Ovary (tissue), 9 donors: ENCODE results near the gene NALF2. TPM values are rescaled to one million over a fixed set of nuclear protein-coding genes. Genes with fewer than 3 reads are reported as not detected.

Experiments used
- DNase-seq, 5 donors: peaks; one replicate each; pipeline ENCODE4 v3.0.0-alpha.2; 2019 to 2020
- H3K27ac ChIP-seq, 2 donors: fragments of 200-600 bp; one replicate each; pipeline versions ENCODE4 v1.5.1 to v1.8.0; 2019 to 2022
- H3K27me3 ChIP-seq: fragments of 200-600 bp; one replicate; pipeline ENCODE4 v1.8.0; 2022
- H3K36me3 ChIP-seq: fragments of 200-600 bp; sonication (generic); one replicate; pipeline ENCODE4 v1.5.1; 2019
- H3K4me1 ChIP-seq: one replicate; pipeline ENCODE4 v1.8.1; 2013; ENCODE audit warnings: mild to moderate bottlenecking, moderate library complexity; ENCODE audit not compliant: insufficient read depth
- H3K4me3 ChIP-seq: fragments of 200-600 bp; sonication (generic); one replicate; pipeline ENCODE4 v1.5.1; 2017
- H3K9me3 ChIP-seq, 2 donors: fragments of 200-600 bp in 1 of 2; sonication (generic) in 1 of 2; one replicate each; pipeline versions ENCODE4 v1.5.1 to v1.8.1; 2013 to 2019; ENCODE audit warnings: mild to moderate bottlenecking in 1 of 2, moderate library complexity in 1 of 2
- CTCF ChIP-seq, 3 donors: fragments of 450-650 bp in 2 of 3; fragments of 200-600 bp in 1 of 3; IDR thresholded peaks; one replicate each; pipeline versions ENCODE4 v1.5.1 to v1.8.0; 2016 to 2022; ENCODE audit warnings: antibody characterized with exemption in 3 of 3, mild to moderate bottlenecking in 1 of 3
- EP300 ChIP-seq: sonication (generic); formaldehyde crosslinking; IDR thresholded peaks from one replicate; pipeline ENCODE4 v1.6.1; 2017; ENCODE audit warnings: antibody characterized with exemption
- POLR2A ChIP-seq: fragments of 450-650 bp; IDR thresholded peaks from one replicate; pipeline ENCODE4 v1.6.1; 2017; ENCODE audit warnings: antibody characterized with exemption, mild to moderate bottlenecking, moderate library complexity
- WGBS, 3 donors: extraction: QIAGEN DNeasy Blood & Tissue Kit in 1 of 3; methylation state at CpG; one replicate each; pipeline versions ENCODE4 v1.1.5 to v1.1.7; 2013 to 2017; 5-methylcytosine and 5-hydroxymethylcytosine counted together
- intact Hi-C, 4 donors: fragments of 100-400 bp; cut with DNase I; formaldehyde crosslinking; loops; one replicate each; pipeline versions ENCODE4 v1.11.0 to v1.15.1; 2022 to 2023
- polyA plus RNA-seq, 2 donors: library from polyadenylated mRNA; stranded (reverse); fragments of 200-250 nt in 1 of 2; fragments of 350-450 nt in 1 of 2; fragmentation: Illumina TruSeq in 1 of 2; extraction: RNeasy Lipid Tissue Mini Kit (QIAGEN cat#74804) in 1 of 2; gene quantifications; one replicate each; pipeline ENCODE4 v1.2.3, GENCODE V29; 2013 to 2014
- total RNA-seq, 7 donors: library from RNA; depleted of rRNA in 2 of 7; stranded (reverse); fragments of >200 nt in 2 of 7; fragmentation: NEBNext Ultra II Directional in 3 of 7; extraction: Animal tissue kit (Norgen Biotek cat#: 25700) in 3 of 7; gene quantifications; one replicate each; pipeline versions ENCODE4 v1.1.0 to v1.2.4, GENCODE V29; 2016 to 2023
- donor health status: DM: no; HTN: no; CAD: no; lungs with moderate emphysema.
- donor health status: DM: no; HTN: no; CAD: no.
- donor health status: Bipolar disorder and iron deficiency.
- donor health status: DM: yes; HTN: yes; CAD: no.
- donor health status: DM: no; HTN: no; CAD: no.
- donor health status: DM: yes; HTN: yes; CAD: no.

Gene NALF2
- total and polyA plus RNA-seq, 9 donors: 0.07 to 0.77 (median 0.37) TPM; not detected in 1

DNA sequence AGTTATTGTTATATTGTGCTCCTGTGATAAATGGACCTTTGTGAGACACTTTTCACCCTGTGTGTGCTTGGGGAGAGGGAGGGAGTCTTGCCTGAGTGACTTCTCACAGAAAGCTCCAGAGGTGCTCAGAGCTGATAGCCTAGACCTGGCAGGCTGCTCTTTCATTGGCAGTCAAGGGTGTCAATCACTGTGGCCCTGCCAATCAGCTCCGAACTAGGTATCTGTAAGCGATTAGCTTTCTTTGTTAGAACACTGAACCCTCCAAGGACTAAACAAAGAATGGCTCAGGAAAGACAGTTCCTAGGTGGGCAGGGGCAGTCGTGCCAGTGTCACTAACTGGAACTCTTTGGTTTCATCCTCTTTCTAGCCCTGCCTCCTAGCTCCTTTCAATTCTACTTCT is 2.7 kb upstream of the NALF2 start:
- Histone ChIP-seq H3K4me1 (no peaks in the 10 kb centered on the region), H3K9me3 (no peaks in the 10 kb centered on the region), H3K4me3 (no peak overlapping the region), H3K27me3 (no peaks in the 10 kb centered on the region), H3K27ac (no peak overlapping the region), H3K36me3 (no peaks in the 10 kb centered on the region)
- DNase-seq: no peak
- 49 to 61% (median 58%) methylated on average over 3 of the region's 3 CpGs for WGBS, 3 donors
- no peak for TF ChIP-seq CTCF (IDR thresholded peaks at IDR 0.05)
- no peak for TF ChIP-seq EP300
- no peak for TF ChIP-seq POLR2A
- intact Hi-C loops: no loop called here

DNA sequence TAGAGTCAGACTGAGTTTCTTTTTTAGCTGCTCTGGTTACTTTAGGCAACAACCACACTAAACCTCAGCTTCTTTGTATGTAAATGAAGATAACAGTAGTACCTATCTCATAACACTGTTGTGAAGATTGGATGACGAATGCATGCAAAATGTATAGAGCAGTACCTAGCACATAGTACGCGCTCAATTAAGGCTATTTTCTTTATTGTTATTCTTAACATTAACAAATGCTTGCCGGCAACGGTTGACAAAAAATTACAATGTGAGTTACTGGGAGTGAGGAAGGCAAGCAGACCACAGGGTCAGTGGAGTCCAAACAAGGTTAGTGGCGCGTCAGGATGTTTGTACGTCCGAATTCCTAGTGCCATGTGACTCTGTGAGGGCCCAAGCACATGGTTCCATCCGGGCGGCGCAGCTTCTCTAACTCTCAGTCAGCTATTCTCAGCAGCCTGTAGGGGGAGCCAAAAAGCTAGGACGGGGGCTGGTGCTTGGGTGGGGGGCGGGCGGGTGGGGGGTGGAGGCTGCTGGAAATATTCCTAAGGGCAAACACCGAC is 821 bp upstream of the NALF2 start:
- Histone ChIP-seq H3K36me3 (no peaks in the 10 kb centered on the region), H3K27ac (no peak overlapping the region), H3K9me3 (no peaks in the 10 kb centered on the region), H3K4me1 (no peaks in the 10 kb centered on the region), H3K4me3 (no peak overlapping the region), H3K27me3 (no peaks in the 10 kb centered on the region)
- WGBS, 3 donors: 36 to 48% (median 46%) methylated on average over 13 to 16 of the region's 16 CpGs
- intact Hi-C loops: no loop called here
- no peak for TF ChIP-seq POLR2A
- no peak for TF ChIP-seq CTCF (IDR thresholded peaks at IDR 0.05)
- TF ChIP-seq EP300: no peak
- no peak for DNase-seq

DNA sequence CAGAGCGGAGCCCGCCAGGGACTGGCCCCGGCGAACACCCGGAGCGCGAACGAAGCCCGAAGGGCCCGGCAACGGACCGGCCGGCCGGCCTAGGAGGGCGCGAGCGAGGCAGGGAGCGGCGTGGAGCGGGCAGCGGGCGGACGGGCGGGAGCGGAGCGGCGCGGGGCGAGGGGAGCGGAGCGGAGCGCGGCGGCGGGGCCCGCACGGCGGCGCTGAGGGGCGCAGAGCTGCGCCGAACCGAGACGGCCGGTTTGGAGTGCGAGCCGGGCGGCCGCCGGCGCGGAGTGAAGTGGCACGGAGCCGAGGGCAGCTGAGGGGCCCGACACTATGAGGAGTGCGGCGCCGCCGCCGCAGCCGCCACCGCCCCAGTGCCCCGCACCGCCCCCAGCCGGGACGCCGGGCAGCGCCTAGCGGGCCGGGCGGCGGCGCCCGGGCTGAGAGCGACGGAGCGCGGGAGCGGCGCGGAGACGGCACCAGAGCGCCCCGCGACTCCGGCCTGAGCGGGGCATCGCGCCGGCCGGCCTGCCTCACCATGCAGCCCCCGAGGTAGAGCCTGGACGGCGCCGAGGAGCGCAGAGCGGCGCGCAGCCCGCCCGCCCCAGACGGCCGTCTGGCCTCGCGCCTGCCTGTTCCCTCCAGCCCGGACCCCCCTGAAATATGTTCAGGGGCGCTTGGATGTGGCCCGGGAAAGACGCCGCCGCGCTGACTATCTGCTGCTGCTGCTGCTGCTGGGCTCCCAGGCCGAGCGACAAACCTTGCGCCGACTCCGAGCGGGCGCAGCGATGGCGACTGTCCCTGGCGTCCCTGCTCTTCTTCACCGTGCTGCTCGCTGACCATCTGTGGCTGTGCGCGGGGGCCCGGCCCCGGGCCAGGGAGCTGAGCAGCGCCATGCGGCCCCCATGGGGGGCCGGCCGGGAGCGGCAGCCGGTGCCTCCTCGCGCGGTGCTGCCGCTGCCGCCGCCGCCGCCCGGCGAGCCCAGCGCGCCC is 793 bp downstream of the NALF2 start:
- WGBS, 3 donors: 38 to 61% (median 52%) methylated on average over 98 to 146 of the region's 146 CpGs
- peak overlapping the region; percentile 39 for H3K4me3 ChIP-seq
- TF ChIP-seq CTCF (IDR thresholded peaks at IDR 0.05) (no peak), EP300 (no peak), POLR2A (no peak)
- no peak overlapping the region for H3K27ac ChIP-seq
- DNase-seq: no peak
- no peaks in the 10 kb centered on the region for H3K9me3 ChIP-seq
- intact Hi-C loops: no loop called here
- H3K4me1 ChIP-seq: no peaks in the 10 kb centered on the region
- no peaks in the 10 kb centered on the region for H3K27me3 ChIP-seq
- H3K36me3 ChIP-seq: no peaks in the 10 kb centered on the region

DNA sequence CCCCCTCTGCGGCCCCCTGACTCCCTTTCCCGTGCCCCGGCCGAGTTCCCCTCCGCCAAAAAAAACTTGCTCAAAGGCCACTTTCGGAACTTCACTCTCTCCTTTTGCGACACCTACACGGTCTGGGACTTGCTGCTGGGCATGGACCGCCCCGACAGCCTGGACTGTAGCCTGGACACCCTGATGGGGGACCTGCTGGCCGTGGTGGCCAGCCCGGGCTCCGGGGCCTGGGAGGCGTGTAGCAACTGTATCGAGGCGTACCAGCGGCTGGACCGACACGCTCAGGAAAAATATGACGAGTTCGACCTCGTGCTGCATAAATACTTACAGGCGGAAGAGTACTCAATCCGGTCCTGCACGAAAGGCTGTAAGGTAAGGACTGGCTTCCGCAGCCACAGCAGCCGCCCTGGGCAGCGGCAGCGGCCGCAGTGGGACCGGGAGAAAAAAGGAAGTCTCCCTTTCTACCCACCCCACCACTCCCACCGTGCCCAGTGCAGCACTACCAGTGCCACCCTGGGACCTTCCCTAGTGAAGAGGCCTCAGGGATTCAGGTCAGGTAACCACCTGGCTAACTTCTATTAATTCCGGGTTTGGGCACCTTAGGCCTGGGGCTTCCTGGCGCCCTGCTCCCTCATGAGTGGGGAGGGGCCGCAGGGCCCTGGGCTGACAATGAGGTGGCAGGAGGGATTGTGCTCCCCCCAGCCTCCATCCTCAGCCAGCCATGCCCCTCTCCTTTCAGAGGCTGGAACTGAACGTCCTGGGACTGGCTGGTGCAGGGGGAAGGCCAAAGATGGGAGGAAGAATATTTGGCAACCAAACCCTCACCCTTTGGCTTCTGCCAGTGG is 1.9 kb downstream of the NALF2 start:
- Histone ChIP-seq H3K27me3 (no peaks in the 10 kb centered on the region), H3K4me1 (no peaks in the 10 kb centered on the region), H3K36me3 (no peaks in the 10 kb centered on the region), H3K27ac (no peak overlapping the region), H3K4me3 (no peak overlapping the region), H3K9me3 (no peaks in the 10 kb centered on the region)
- WGBS, 3 donors: 50 to 56% (median 54%) methylated on average over 36 of the region's 36 CpGs
- intact Hi-C loops: no loop called here
- TF ChIP-seq CTCF (IDR thresholded peaks at IDR 0.05) (no peak), POLR2A (no peak), EP300 (no peak)
- no peak for DNase-seq
